D721Med (cell line): Measurements from ENCODE around the gene KIFAP3.
"Not testable (repeated sequence)": the region's sequence is repeated elsewhere in the genome, so short reads cannot be mapped to it uniquely, and the experiment has no call there.

Experiments used
- DNase-seq: peaks from one replicate; pipeline ENCODE4 v3.0.0; 2011; ENCODE audit warnings: low spot score; ENCODE audit not compliant: insufficient read length
- FAIRE-seq: peaks from 2 replicates; lab custom pipeline; 2011; peaks lifted over from hg19 to GRCh38; lab: Jason Lieb, UNC
- CTCF ChIP-seq: IDR thresholded peaks from 2 replicates; pipeline ENCODE4 v1.5.1; 2012; ENCODE audit warnings: mild to moderate bottlenecking, control low read depth; ENCODE audit not compliant: insufficient read depth; ENCODE audit errors: missing control alignments

Gene KIFAP3

GRCh38 chr1:170073893-170074249 is 624 bp downstream of the KIFAP3 start:
- DNase-seq, result no peak
- FAIRE-seq, result no peak
- TF ChIP-seq CTCF, result no peak

- DNase-seq (no peak), FAIRE-seq (no peak)
- TF ChIP-seq CTCF, result no peak
Observed at GRCh38 chr1:170071378-170071777, 3.1 kb downstream of the KIFAP3 start.

GRCh38 chr1:170068923-170069322 is 5.6 kb downstream of the KIFAP3 start:
- FAIRE-seq, result peak; percentile 46
- TF ChIP-seq CTCF, result no peak
- no peak for DNase-seq

GRCh38 chr1:170067253-170067819 is 7.2 kb downstream of the KIFAP3 start:
- DNase-seq (no peak), FAIRE-seq (peak; percentile 92)
- peak; percentile 9 for TF ChIP-seq CTCF

- peak; percentile 25 for FAIRE-seq
Observed at GRCh38 chr1:170064821-170065220, 9.7 kb downstream of the KIFAP3 start.

GRCh38 chr1:170063109-170063826 is 11.2 kb downstream of the KIFAP3 start:
- no peak for FAIRE-seq
- DNase-seq, result no peak
- TF ChIP-seq CTCF, result no peak

More at GRCh38 chr1:170064821-170065220, 9.7 kb downstream of the KIFAP3 start:
- TF ChIP-seq CTCF, result no peak
- DNase-seq, result no peak

- not testable (repeated sequence) for DNase-seq, FAIRE-seq
Observed at GRCh38 chr1:170061676-170062075, 12.8 kb downstream of the KIFAP3 start.

- not testable (repeated sequence) for FAIRE-seq, DNase-seq
Observed at GRCh38 chr1:170060015-170060520, 14.4 kb downstream of the KIFAP3 start.
